SW 1271 (cell line): Measurements from ENCODE around the gene NOL4L.
"Not testable (repeated sequence)": the region's sequence is repeated elsewhere in the genome, so short reads cannot be mapped to it uniquely, and the experiment has no call there.

ENCODE experiments used
- DNase-seq, 2 experiments: peaks; one replicate each; lab custom pipeline; 2025; lab: John Stamatoyannopoulos, UW

The NOL4L gene

GRCh38 chr20:32421290-32421689 is 163.8 kb downstream of the NOL4L start:
- DNase-seq = no peak

- DNase-seq = no peak
Measured at GRCh38 chr20:32418376-32418775, 166.8 kb downstream of the NOL4L start.

GRCh38 chr20:32416206-32416605 is 168.9 kb downstream of the NOL4L start:
- no peak for DNase-seq

GRCh38 chr20:32415494-32415893 is 169.6 kb downstream of the NOL4L start:
- DNase-seq = no peak

- DNase-seq = no peak
Measured at GRCh38 chr20:32411955-32412706, 173.0 kb downstream of the NOL4L start.

- DNase-seq = not testable (repeated sequence)
Measured at GRCh38 chr20:32407131-32407750, 177.9 kb downstream of the NOL4L start.

- no peak for DNase-seq
Measured at GRCh38 chr20:32406701-32407100, 178.4 kb downstream of the NOL4L start.

GRCh38 chr20:32404017-32404416 is 181.1 kb downstream of the NOL4L start:
- no peak for DNase-seq

GRCh38 chr20:32400476-32400875 is 184.7 kb downstream of the NOL4L start:
- no peak for DNase-seq

- no peak for DNase-seq
Measured at GRCh38 chr20:32397567-32398084, 187.5 kb downstream of the NOL4L start.

- DNase-seq = no peak
Measured at GRCh38 chr20:32396646-32397160, 188.4 kb downstream of the NOL4L start.

GRCh38 chr20:32395066-32395465 is 190.1 kb downstream of the NOL4L start:
- DNase-seq = no peak
